Retinal pigment epithelial cell (primary cell): ENCODE measurements around the gene BPIFA2.

Experiments used
- DNase-seq: peaks from one replicate; pipeline ENCODE4 v3.0.0-alpha.2; 2010; ENCODE audit warnings: low read depth
- H3K4me3 ChIP-seq: 2 replicates; pipeline ENCODE4 v1.5.1; 2011; ENCODE audit warnings: mild to moderate bottlenecking, low read length, control low read depth, moderate library complexity
- TF ChIP-seq, protein P1 (sequence below): conservative IDR thresholded peaks from 2 replicates; pipeline ENCODE4 v1.5.1; 2011; ENCODE audit warnings: low read depth, low read length, control low read depth, inconsistent platforms

The BPIFA2 gene

GRCh38 chr20:33127422-33128097, 40.4 kb upstream of the BPIFA2 start:
- no peak for DNase-seq
- no peak overlapping the region for H3K4me3 ChIP-seq
- TF ChIP-seq, protein P1, sequence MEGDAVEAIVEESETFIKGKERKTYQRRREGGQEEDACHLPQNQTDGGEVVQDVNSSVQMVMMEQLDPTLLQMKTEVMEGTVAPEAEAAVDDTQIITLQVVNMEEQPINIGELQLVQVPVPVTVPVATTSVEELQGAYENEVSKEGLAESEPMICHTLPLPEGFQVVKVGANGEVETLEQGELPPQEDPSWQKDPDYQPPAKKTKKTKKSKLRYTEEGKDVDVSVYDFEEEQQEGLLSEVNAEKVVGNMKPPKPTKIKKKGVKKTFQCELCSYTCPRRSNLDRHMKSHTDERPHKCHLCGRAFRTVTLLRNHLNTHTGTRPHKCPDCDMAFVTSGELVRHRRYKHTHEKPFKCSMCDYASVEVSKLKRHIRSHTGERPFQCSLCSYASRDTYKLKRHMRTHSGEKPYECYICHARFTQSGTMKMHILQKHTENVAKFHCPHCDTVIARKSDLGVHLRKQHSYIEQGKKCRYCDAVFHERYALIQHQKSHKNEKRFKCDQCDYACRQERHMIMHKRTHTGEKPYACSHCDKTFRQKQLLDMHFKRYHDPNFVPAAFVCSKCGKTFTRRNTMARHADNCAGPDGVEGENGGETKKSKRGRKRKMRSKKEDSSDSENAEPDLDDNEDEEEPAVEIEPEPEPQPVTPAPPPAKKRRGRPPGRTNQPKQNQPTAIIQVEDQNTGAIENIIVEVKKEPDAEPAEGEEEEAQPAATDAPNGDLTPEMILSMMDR: no peak

- TF ChIP-seq, protein P1: no peak
- DNase-seq: no peak
Measured at GRCh38 chr20:33130568-33131061, 37.3 kb upstream of the BPIFA2 start.

DNA sequence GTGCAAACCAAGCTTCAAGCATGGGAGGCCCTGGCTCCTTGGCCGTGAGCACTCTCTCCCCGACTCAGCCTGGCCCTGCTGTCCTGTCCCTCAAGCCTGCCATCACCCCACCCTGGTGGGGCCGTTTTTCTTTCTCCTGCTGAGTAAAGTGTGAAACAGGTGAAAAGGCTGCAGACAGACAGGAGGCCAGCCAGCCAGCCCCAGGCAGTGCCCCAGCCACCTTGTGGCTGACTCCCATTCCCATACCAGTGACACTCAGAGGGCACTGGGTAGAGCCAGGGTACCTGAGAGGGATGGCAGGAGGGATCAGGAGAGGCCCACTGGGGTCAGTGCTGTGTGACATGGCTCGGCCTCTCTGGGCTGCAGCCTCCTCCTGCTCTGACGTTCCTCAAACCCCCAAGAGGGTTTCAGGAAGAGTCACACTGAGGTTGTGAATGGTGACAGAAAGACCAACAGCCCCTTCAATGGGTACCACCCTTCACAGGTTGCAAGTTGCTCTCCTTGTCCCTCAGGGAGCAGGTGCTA, 35.9 kb upstream of the BPIFA2 start:
- H3K4me3 ChIP-seq: no peak overlapping the region
- TF ChIP-seq, protein P1: no peak
- DNase-seq: no peak

More at GRCh38 chr20:33130568-33131061, 37.3 kb upstream of the BPIFA2 start:
- no peak overlapping the region for H3K4me3 ChIP-seq

GRCh38 chr20:33132513-33133372, 35.2 kb upstream of the BPIFA2 start:
- TF ChIP-seq, protein P1: no peak
- DNase-seq: no peak
- no peak overlapping the region for H3K4me3 ChIP-seq

DNA sequence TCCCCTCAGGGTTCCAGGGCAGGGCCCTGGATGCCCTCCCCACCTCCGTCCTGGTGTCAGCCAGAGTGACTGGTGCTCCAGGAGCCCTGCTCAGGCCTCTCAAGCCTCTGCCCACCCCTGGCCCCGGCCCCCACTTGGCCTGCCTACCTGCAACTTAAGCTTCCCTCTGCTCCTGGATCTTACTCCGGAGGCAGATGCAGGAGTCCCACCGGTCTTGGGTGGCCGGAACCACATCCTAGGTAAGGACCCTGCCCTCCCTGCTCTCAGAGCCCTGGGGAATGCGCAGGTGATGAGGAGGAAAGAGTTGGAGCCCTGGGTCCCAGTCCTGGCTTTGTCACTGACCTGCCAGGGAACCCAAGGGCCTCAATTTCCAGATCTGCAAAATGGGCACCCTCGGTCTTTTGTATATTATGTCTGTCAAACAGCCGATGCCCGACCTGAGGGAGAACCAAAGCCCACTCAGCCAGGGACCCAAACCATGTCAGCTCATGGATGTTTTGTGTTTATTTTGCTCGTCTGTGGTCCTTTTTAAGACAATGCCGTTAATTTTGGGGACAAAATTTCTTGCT, 34.5 kb upstream of the BPIFA2 start:
- H3K4me3 ChIP-seq: no peak overlapping the region
- TF ChIP-seq, protein P1: no peak
- DNase-seq: no peak

DNA sequence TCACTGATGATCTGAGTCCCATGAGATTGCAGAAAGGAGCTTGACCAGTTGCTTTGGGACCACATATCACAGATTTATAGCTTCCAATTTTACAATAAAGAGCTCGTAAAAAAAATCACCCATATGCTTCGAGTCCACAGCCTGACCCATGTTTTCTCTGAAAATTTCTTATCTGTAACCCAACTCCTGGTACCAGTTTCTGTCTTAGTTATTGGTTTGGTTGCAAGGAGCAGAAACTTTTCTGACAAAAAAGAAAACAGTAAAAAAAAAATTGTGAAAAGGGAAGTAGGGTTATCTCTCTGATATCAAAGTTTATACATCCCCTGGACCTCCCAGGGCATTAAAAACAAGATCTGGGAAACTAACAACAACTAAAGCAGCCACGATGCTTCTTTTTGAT, 30.8 kb upstream of the BPIFA2 start:
- TF ChIP-seq, protein P1: no peak
- H3K4me3 ChIP-seq: no peak overlapping the region
- DNase-seq: no peak
